Esophagus squamous epithelium (tissue), 5 donors: ENCODE data around the gene UVSSA. TPM values are rescaled to one million over a fixed set of nuclear protein-coding genes. Genes with fewer than 3 reads are reported as not detected.

ENCODE experiments used
- DNase-seq: peaks from one replicate; lab custom pipeline; 2025; lab: John Stamatoyannopoulos, UW
- H3K27ac ChIP-seq, 4 donors: fragments of 200-600 bp; sonication (generic); one replicate each; pipeline ENCODE4 v1.5.1; 2016 to 2019; ENCODE audit warnings: mild to moderate bottlenecking in 1 of 4
- H3K27me3 ChIP-seq, 4 donors: fragments of 200-600 bp; sonication (generic); 1 replicate in 3 of 4; 2 replicates in 1 of 4; pipeline versions ENCODE4 v1.5.1 to v1.6.0; 2017 to 2021; ENCODE audit warnings: antibody characterized with exemption in 1 of 4
- H3K36me3 ChIP-seq, 3 donors: fragments of 200-600 bp; sonication (generic); one replicate each; pipeline ENCODE4 v1.5.1; 2016 to 2019
- H3K4me1 ChIP-seq, 3 donors: fragments of 200-600 bp; sonication (generic); one replicate each; pipeline ENCODE4 v1.5.1; 2017 to 2019
- H3K4me3 ChIP-seq, 4 donors: fragments of 200-600 bp; sonication (generic); 1 replicate in 3 of 4; 2 replicates in 1 of 4; pipeline ENCODE4 v1.5.1; 2016 to 2019; ENCODE audit warnings: mild to moderate bottlenecking in 2 of 4, moderate library complexity in 1 of 4
- H3K9me3 ChIP-seq, 3 donors: fragments of 200-600 bp; sonication (generic); one replicate each; pipeline ENCODE4 v1.5.1; 2016 to 2019
- POLR2A ChIP-seq, 4 donors: fragments of 450-650 bp; IDR thresholded peaks; one replicate each; pipeline ENCODE4 v1.6.1; 2017; ENCODE audit warnings: antibody characterized with exemption in 4 of 4, mild to moderate bottlenecking in 4 of 4, moderate library complexity in 3 of 4
- WGBS, 2 donors: methylation state at CpG; one replicate each; pipeline ENCODE4 v1.1.5; 2018; 5-methylcytosine and 5-hydroxymethylcytosine counted together
- intact Hi-C: fragments of 100-400 bp; cut with DNase I; formaldehyde crosslinking; loops from one replicate; pipeline ENCODE4 v1.15.0; 2022
- total RNA-seq, 4 donors: library from RNA; depleted of rRNA; stranded (reverse); fragments of >200 nt; gene quantifications; one replicate each; pipeline ENCODE4 v1.1.0, GENCODE V29; 2016
- TF ChIP-seq, protein P1 (sequence below), 6 experiments: fragments of 450-650 bp in 4 of 6; fragments of 200-600 bp in 2 of 6; sonication (generic) in 2 of 6; IDR thresholded peaks; one replicate each; pipeline ENCODE4 v1.5.1; 2016 to 2019; ENCODE audit warnings: antibody characterized with exemption in 6 of 6, mild to moderate bottlenecking in 4 of 6, moderate library complexity in 4 of 6
- donor health status: DM: yes; HTN: yes; CAD: no.

UVSSA gene
- total RNA-seq, 4 donors from 2014 or later = 7.2 to 12.8 (median 11.5) TPM

- WGBS, 2 donors = 93% methylated on average over 18 to 20 of the region's 20 CpGs
- intact Hi-C loops = no loop called here
Measured at GRCh38 chr4:1312821-1313640, 34.0 kb upstream of the UVSSA start.

DNA sequence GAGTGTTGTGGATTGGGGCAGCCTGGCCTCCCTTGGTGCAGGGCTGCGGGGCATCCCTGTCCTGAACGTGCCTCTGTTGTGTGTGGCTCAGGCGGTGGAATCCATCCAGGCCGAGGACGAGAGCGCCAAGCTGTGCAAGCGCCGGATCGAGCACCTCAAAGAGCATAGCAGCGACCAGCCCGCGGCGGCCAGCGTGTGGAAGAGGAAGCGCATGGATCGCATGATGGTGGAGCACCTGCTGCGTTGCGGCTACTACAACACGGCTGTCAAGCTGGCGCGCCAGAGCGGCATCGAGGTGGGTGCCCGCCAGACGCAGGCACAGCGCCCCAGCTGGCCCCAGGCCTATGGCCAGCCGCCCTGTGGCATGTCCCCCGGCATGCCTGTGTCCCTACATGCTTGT lies 31.7 kb upstream of the UVSSA start:
- no peak for TF ChIP-seq POLR2A (IDR thresholded peaks at IDR 0.05)
- TF ChIP-seq, protein P1, sequence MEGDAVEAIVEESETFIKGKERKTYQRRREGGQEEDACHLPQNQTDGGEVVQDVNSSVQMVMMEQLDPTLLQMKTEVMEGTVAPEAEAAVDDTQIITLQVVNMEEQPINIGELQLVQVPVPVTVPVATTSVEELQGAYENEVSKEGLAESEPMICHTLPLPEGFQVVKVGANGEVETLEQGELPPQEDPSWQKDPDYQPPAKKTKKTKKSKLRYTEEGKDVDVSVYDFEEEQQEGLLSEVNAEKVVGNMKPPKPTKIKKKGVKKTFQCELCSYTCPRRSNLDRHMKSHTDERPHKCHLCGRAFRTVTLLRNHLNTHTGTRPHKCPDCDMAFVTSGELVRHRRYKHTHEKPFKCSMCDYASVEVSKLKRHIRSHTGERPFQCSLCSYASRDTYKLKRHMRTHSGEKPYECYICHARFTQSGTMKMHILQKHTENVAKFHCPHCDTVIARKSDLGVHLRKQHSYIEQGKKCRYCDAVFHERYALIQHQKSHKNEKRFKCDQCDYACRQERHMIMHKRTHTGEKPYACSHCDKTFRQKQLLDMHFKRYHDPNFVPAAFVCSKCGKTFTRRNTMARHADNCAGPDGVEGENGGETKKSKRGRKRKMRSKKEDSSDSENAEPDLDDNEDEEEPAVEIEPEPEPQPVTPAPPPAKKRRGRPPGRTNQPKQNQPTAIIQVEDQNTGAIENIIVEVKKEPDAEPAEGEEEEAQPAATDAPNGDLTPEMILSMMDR (IDR thresholded peaks at IDR 0.05) = no peak
- intact Hi-C loops = no loop called here
- 88% methylated on average over 18 of the region's 28 CpGs; no CpG with 5 or more reads in 1 of the 2 donors for WGBS, 2 donors
- DNase-seq = no peak
- Histone ChIP-seq H3K4me3 (no peak overlapping the region), H3K36me3 (peaks cover 32 to 91% (median 40%) of the 10 kb centered on the region in 3 donors), H3K27ac (no peak overlapping the region), H3K9me3 (no peaks in the 10 kb centered on the region), H3K27me3 (no peaks in the 10 kb centered on the region), H3K4me1 (peaks cover under 1 to 18% (median 5%) of the 10 kb centered on the region in 3 donors)

More at GRCh38 chr4:1312821-1313640, 34.0 kb upstream of the UVSSA start:
- Histone ChIP-seq H3K9me3 (no peaks in the 10 kb centered on the region), H3K4me1 (peaks cover 17 to 40% (median 26%) of the 10 kb centered on the region in 3 donors), H3K27ac (no peak overlapping the region), H3K27me3 (no peaks in the 10 kb centered on the region), H3K36me3 (peaks cover 28 to 74% (median 36%) of the 10 kb centered on the region in 3 donors), H3K4me3 (no peak overlapping the region)
- TF ChIP-seq, protein P1 (IDR thresholded peaks at IDR 0.05) = no peak
- TF ChIP-seq POLR2A (IDR thresholded peaks at IDR 0.05) = no peak
- no peak for DNase-seq

GRCh38 chr4:1315836-1316536 lies 31.0 kb upstream of the UVSSA start:
- intact Hi-C loops = no loop called here
- DNase-seq = no peak
- no peak overlapping the region for H3K27ac ChIP-seq
- WGBS, 2 donors = 89 to 92% methylated on average over 12 to 21 of the region's 27 CpGs
- H3K4me3 ChIP-seq = no peak overlapping the region
- no peaks in the 10 kb centered on the region for H3K27me3 ChIP-seq
- no peaks in the 10 kb centered on the region for H3K9me3 ChIP-seq
- TF ChIP-seq, protein P1 (IDR thresholded peaks at IDR 0.05) = no peak
- no peak for TF ChIP-seq POLR2A (IDR thresholded peaks at IDR 0.05)
- peaks cover 0 to 11% (median 0%) of the 10 kb centered on the region in 3 donors for H3K4me1 ChIP-seq
- peaks cover 32 to 98% (median 40%) of the 10 kb centered on the region in 3 donors for H3K36me3 ChIP-seq

GRCh38 chr4:1316537-1317168 lies 30.4 kb upstream of the UVSSA start:
- DNase-seq = no peak
- H3K36me3 ChIP-seq = peaks cover 32 to 100% (median 40%) of the 10 kb centered on the region in 3 donors
- WGBS, 2 donors = 86 to 100% methylated on average over 3 to 4 of the region's 16 CpGs
- H3K4me3 ChIP-seq = no peak overlapping the region
- intact Hi-C loops = no loop called here
- TF ChIP-seq POLR2A (IDR thresholded peaks at IDR 0.05) = no peak
- TF ChIP-seq, protein P1 (IDR thresholded peaks at IDR 0.05) = no peak
- H3K9me3 ChIP-seq = no peaks in the 10 kb centered on the region
- peaks cover 0 to 4% (median 0%) of the 10 kb centered on the region in 3 donors for H3K4me1 ChIP-seq
- H3K27me3 ChIP-seq = no peaks in the 10 kb centered on the region
- H3K27ac ChIP-seq = no peak overlapping the region
